GM12874 (cell line): Measurements from ENCODE around the gene TFEB.

Source experiments
- CTCF ChIP-seq: IDR thresholded peaks from 2 replicates; pipeline ENCODE4 v1.5.1; 2011; ENCODE audit warnings: low read depth, mild to moderate bottlenecking, control low read depth, low read length, moderate library complexity; ENCODE audit not compliant: insufficient read depth

The TFEB gene

DNA sequence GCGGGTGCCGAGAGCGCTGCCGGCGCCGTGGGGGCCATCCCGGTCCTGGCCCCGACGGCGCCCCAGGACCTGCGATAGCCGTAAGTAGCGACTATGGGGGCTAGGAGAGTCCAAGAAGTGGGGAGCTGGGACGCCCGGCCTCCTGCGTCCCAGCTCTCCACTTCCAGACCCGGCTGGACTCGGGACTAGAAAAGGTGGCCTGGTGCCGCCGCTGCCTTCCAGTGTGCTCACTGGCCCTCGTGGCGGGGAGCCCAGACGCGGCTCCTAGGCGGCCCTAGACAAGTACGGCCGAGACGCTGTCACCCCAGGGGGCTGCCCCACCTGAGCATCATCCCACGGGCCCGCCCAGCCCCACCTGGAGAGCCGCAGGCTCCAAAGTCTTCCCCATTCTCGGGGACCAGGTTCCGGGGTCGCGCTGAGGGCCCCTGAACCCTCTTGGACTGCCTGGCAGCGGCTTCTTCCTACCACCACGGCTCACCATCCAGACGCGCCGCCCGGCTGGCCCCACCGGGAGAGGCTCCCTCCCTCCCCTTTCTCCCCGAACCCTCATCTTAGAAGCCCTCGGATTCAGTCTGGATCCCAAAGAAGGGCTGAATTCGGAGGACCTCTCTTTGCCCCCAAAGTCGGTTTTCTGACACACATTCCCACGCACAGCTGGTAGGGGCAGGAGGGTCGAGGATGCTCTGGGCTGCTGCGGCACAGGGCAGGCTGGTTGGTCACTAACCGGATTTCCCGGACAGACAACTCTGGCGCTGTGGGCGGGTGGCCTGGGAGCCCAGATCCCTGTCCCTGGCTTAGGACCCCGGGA, 98.0 kb downstream of the TFEB start:
- TF ChIP-seq CTCF = no peak

GRCh38 chr6:41636833-41637193, 98.6 kb downstream of the TFEB start:
- no peak for TF ChIP-seq CTCF

- no peak for TF ChIP-seq CTCF
These were observed 100.0 kb downstream of the TFEB start for GRCh38 chr6:41635365-41635764.

GRCh38 chr6:41634657-41635056, 100.8 kb downstream of the TFEB start:
- no peak for TF ChIP-seq CTCF
